ENCODE results near the gene TRPM2. TPM values are rescaled to one million over a fixed set of nuclear protein-coding genes. Genes with fewer than 3 reads are reported as not detected.
A peak's percentile ranks its signal among the peaks of the same experiment; 100 is the strongest.

TRPM2 gene
- total and polyA plus RNA-seq, 2 of the 13 experiments (the other 11 are each of a cell fraction or from before 2014, with no cell fraction given): 0.07 to 0.20 TPM

DNA sequence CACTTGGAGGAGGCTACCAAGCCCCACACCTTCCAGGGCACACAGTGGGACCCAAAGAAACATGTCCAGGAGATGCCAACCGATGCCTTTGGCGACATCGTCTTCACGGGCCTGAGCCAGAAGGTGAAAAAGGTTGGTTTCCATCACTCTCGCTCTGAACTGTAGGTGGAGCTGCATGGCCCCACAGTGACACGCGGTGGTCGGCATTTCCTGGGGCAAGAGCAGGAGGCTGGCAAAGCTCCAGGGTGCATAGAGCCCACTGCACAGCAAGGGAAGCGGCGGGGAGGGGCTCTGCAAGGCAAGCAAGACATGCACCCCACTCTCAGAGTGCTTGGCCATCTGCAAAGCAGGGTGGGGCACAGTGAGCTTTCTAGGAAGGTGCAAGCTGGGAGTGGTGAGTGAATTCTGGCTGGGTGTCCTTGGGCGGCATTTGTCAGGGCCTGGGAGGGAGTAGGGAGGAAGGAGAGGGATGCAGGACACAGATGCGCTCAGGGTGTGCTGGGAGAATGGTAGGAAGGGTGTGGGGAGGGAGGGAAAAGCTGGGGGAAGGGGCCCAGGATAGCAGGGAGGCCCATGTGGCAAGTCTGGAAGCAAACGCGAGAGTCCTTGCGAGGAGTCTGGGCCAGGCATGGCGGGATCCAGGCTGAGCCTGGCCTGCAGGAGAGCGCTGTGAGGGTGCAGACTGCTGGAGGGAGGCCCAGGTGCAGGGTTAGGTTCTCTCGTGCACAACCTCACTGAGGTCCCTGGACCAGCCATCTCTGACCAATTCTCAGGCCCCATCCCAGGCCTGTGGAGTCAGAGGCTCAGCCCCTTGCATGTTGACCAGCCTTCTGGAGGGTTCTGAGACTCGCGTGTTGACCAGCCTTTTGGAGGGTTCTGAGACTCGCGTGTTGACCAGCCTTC lies 11.0 kb downstream of the TRPM2 start:
- no peak for FAIRE-seq
- Histone ChIP-seq H3K9me3 (ENCODE audit: low read length) (no peaks in the 10 kb centered on the region), H3K4me2 (ENCODE audit: low read depth, low read length) (no peak overlapping the region), H3K4me3 (replicated peaks in 1 of 3; ENCODE audit: insufficient read depth in 1 of 3, low read depth in 2 of 3, low read length in 3 of 3) (no peak overlapping the region), H3K4me1 (ENCODE audit: insufficient read depth, low read length) (0 out of 2 replicates have a peak, but pooled peaks cover 7% of the 10 kb centered on the region), H4K20me1 (ENCODE audit: insufficient read depth, low read length) (no peaks in the 10 kb centered on the region), H3K27ac (ENCODE audit: extremely low read length, insufficient read depth, low read length) (no peak overlapping the region), H3K9ac (ENCODE audit: insufficient read depth, low read depth, low read length) (no peak overlapping the region), H2AFZ (ENCODE audit: low read length) (no peak overlapping the region), H3K27me3 (ENCODE audit: control insufficient read depth in 1 of 2, insufficient read depth in 2 of 2, low read length in 2 of 2) (peaks cover 0 to 38% of the 10 kb centered on the region in 2 experiments; a peak in 4 of 5 replicates), H3K36me3 (replicated peaks in 1 of 2; ENCODE audit: control insufficient read depth in 1 of 2, insufficient read depth in 2 of 2, low read length in 2 of 2) (no peaks in the 10 kb centered on the region), H3K79me2 (ENCODE audit: insufficient read depth, low read length) (no peaks in the 10 kb centered on the region)
- intact Hi-C loops (cut with micrococcal nuclease; ENCODE audit: unreplicated experiment) (loop anchor here (10.0 kb wide), 1 partner anchor 70 kb away; no protein-coding TSS in a partner anchor), in situ Hi-C loops (cut with HindIII; ENCODE audit: extremely low pct_ligation_motif_present, low pct_unique_long_range_greater_than_20kb) (no loop called here)
- POLR2A ChIA-PET: no interaction called here
- 49% methylated on average over 9 of the region's 22 CpGs for WGBS (ENCODE audit: low lambda C conversion rate)
- no peak for DNase-seq (ENCODE audit: low spot score)
- CTCF ChIA-PET (ENCODE audit: low intra/inter-chr PET ratio, low total read pairs): no interaction called here
- no TSS peak for BruUV-seq (replicated peaks)
- ATAC-seq: peak; percentile 34
- TF ChIP-seq NFYB (CRISPR knock-in tag; IDR thresholded peaks at IDR 0.05) (no peak), EHMT2 (IDR thresholded peaks at IDR 0.05; ENCODE audit: borderline replicate concordance, low read depth, low read length) (no peak), NR2F1 (CRISPR knock-in tag; IDR thresholded peaks at IDR 0.05) (no peak), KLF6 (CRISPR knock-in tag; IDR thresholded peaks at IDR 0.05) (no peak), HOXA3 (CRISPR knock-in tag; IDR thresholded peaks at IDR 0.05) (no peak), GABPB1 (CRISPR knock-in tag; IDR thresholded peaks at IDR 0.05) (peak; percentile 15; the same call in 1 of the 2 replicates), FOXM1 (CRISPR knock-in tag; IDR thresholded peaks at IDR 0.05) (no peak), GABPA (IDR thresholded peaks at IDR 0.05; ENCODE audit: low read depth, low read length) (no peak), GABPA (CRISPR knock-in tag; IDR thresholded peaks at IDR 0.05; ENCODE audit: low read depth) (no peak), ZBTB20 (CRISPR knock-in tag; IDR thresholded peaks at IDR 0.05; ENCODE audit: borderline replicate concordance, low read depth) (no peak), ZNF468 (CRISPR knock-in tag; IDR thresholded peaks at IDR 0.05) (no peak), ADNP (CRISPR knock-in tag; IDR thresholded peaks at IDR 0.05) (no peak), ESRRA (CRISPR knock-in tag; IDR thresholded peaks at IDR 0.05; ENCODE audit: low read depth) (no peak), SYNCRIP (IDR thresholded peaks at IDR 0.05; ENCODE audit: insufficient read depth, low read depth, low read length) (no peak), ZNF556 (CRISPR knock-in tag; IDR thresholded peaks at IDR 0.05; ENCODE audit: borderline replicate concordance) (no peak), STAG1 (CRISPR knock-in tag; IDR thresholded peaks at IDR 0.05) (peak; percentile 38; the same call in 1 of the 2 replicates), ZNF598 (CRISPR knock-in tag; IDR thresholded peaks at IDR 0.05; ENCODE audit: borderline replicate concordance) (no peak), TBX2 (CRISPR knock-in tag; IDR thresholded peaks at IDR 0.05; ENCODE audit: borderline replicate concordance) (no peak), RBAK (CRISPR knock-in tag; IDR thresholded peaks at IDR 0.05) (no peak)
- TF ChIP-seq, protein P1, sequence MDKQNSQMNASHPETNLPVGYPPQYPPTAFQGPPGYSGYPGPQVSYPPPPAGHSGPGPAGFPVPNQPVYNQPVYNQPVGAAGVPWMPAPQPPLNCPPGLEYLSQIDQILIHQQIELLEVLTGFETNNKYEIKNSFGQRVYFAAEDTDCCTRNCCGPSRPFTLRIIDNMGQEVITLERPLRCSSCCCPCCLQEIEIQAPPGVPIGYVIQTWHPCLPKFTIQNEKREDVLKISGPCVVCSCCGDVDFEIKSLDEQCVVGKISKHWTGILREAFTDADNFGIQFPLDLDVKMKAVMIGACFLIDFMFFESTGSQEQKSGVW (CRISPR knock-in tag; IDR thresholded peaks at IDR 0.05; ENCODE audit: borderline replicate concordance): no peak
- TF ChIP-seq, protein P2, sequence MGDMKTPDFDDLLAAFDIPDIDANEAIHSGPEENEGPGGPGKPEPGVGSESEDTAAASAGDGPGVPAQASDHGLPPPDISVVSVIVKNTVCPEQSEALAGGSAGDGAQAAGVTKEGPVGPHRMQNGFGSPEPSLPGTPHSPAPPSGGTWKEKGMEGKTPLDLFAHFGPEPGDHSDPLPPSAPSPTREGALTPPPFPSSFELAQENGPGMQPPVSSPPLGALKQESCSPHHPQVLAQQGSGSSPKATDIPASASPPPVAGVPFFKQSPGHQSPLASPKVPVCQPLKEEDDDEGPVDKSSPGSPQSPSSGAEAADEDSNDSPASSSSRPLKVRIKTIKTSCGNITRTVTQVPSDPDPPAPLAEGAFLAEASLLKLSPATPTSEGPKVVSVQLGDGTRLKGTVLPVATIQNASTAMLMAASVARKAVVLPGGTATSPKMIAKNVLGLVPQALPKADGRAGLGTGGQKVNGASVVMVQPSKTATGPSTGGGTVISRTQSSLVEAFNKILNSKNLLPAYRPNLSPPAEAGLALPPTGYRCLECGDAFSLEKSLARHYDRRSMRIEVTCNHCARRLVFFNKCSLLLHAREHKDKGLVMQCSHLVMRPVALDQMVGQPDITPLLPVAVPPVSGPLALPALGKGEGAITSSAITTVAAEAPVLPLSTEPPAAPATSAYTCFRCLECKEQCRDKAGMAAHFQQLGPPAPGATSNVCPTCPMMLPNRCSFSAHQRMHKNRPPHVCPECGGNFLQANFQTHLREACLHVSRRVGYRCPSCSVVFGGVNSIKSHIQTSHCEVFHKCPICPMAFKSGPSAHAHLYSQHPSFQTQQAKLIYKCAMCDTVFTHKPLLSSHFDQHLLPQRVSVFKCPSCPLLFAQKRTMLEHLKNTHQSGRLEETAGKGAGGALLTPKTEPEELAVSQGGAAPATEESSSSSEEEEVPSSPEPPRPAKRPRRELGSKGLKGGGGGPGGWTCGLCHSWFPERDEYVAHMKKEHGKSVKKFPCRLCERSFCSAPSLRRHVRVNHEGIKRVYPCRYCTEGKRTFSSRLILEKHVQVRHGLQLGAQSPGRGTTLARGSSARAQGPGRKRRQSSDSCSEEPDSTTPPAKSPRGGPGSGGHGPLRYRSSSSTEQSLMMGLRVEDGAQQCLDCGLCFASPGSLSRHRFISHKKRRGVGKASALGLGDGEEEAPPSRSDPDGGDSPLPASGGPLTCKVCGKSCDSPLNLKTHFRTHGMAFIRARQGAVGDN (CRISPR knock-in tag; IDR thresholded peaks at IDR 0.05): peak; percentile 28; the same call in 1 of the 2 replicates

All from HepG2 (cell line).